ENCODE data around the gene CTDNEP1. TPM values are rescaled to one million over a fixed set of nuclear protein-coding genes. Genes with fewer than 3 reads are reported as not detected.

Gene CTDNEP1
- polyA plus RNA-seq, 1 donor (not counting 4 experiments of a cell fraction or from before 2014, with no cell fraction given): 66.2 TPM

DNA sequence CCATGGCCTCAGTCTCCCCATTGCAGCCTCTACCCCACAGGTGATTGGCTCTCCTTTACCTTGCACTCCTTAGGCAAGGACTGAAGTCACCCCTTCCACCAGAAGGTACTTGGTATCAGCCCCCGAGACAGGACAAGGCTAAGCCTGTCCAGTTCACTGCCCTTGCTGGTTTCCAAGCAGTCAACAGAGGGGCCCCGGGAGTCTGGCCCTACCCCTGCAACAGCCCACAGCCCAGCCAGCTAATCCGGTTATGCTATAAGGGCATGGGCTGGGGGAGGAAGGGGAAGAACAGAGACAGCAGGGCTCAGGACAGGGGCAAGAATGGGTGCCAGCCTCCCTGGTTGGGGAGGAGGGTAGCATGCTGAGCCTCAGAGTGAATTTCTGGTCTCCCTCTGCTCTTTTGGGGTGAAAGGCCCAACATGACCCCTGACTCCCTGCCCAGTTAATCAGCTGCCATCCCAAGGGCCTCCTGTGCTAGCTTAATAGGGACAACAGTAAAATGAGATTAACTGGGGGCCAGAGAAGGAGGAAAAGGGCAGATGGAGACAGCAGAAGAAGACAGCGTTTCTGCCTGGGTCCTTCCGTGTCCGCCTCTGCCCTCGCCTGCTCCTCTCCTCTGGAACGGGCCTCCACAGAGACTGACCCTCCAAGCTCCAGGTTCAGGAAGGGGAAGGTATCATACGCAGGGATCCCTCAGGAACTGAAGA is 42.6 kb downstream of the CTDNEP1 start:
- no peaks in the 10 kb centered on the region for H3K9me1 ChIP-seq (ENCODE audit: control insufficient read depth, extremely low read depth, insufficient read depth, low read length)
- H4K20me1 ChIP-seq (ENCODE audit: control insufficient read depth, extremely low read depth, insufficient read depth, low read length): peaks cover under 1% of the 10 kb centered on the region
- DNase-seq (ENCODE audit: low read depth, low spot score) (no peak), FAIRE-seq (no peak)
- no peak overlapping the region for H3K9ac ChIP-seq (ENCODE audit: control insufficient read depth, extremely low read depth, insufficient read depth, low read length)
- no peak overlapping the region for H3K4me3 ChIP-seq (ENCODE audit: control insufficient read depth in 2 of 3, extremely low read depth in 1 of 3, insufficient read depth in 2 of 3, low read depth in 1 of 3, low read length in 3 of 3)
- H2AFZ ChIP-seq (ENCODE audit: control insufficient read depth, low read length): no peak overlapping the region
- H3K9me3 ChIP-seq (ENCODE audit: control insufficient read depth, low read depth, low read length): no peaks in the 10 kb centered on the region
- H3K4me2 ChIP-seq (ENCODE audit: control insufficient read depth, extremely low read depth, insufficient read depth, low read depth, low read length): no peak overlapping the region
- peaks cover 10% of the 10 kb centered on the region for H3K27me3 ChIP-seq (ENCODE audit: control insufficient read depth, extremely low read depth, insufficient read depth, low read length)
- dilution Hi-C loops (cut with MboI; ENCODE audit: extremely low pct_ligation_motif_present, low sequenced_read_pairs): no loop called here
- peaks cover 5% of the 10 kb centered on the region for H3K4me1 ChIP-seq (ENCODE audit: control insufficient read depth, extremely low read depth, insufficient read depth, low read length)
- no peaks in the 10 kb centered on the region for H3K36me3 ChIP-seq (ENCODE audit: control insufficient read depth in 2 of 2, extremely low read depth in 1 of 2, insufficient read depth in 2 of 2, low read length in 2 of 2)
- TF ChIP-seq EZH2 (IDR thresholded peaks at IDR 0.05; ENCODE audit: low read length): no peak
- TF ChIP-seq, protein P1, sequence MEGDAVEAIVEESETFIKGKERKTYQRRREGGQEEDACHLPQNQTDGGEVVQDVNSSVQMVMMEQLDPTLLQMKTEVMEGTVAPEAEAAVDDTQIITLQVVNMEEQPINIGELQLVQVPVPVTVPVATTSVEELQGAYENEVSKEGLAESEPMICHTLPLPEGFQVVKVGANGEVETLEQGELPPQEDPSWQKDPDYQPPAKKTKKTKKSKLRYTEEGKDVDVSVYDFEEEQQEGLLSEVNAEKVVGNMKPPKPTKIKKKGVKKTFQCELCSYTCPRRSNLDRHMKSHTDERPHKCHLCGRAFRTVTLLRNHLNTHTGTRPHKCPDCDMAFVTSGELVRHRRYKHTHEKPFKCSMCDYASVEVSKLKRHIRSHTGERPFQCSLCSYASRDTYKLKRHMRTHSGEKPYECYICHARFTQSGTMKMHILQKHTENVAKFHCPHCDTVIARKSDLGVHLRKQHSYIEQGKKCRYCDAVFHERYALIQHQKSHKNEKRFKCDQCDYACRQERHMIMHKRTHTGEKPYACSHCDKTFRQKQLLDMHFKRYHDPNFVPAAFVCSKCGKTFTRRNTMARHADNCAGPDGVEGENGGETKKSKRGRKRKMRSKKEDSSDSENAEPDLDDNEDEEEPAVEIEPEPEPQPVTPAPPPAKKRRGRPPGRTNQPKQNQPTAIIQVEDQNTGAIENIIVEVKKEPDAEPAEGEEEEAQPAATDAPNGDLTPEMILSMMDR (optimal IDR thresholded peaks at IDR 0.05 in 1 of 3, IDR thresholded peaks at IDR 0.05 in 1 of 3, conservative IDR thresholded peaks at IDR 0.05 in 1 of 3; ENCODE audit: extremely low read depth in 1 of 3, insufficient read depth in 2 of 3, low read length in 3 of 3): no peak
- no peaks in the 10 kb centered on the region for H3K79me2 ChIP-seq (ENCODE audit: control insufficient read depth, insufficient read depth, low read length)
- H3K27ac ChIP-seq (ENCODE audit: control insufficient read depth, insufficient read depth, low read length): no peak overlapping the region

DNA sequence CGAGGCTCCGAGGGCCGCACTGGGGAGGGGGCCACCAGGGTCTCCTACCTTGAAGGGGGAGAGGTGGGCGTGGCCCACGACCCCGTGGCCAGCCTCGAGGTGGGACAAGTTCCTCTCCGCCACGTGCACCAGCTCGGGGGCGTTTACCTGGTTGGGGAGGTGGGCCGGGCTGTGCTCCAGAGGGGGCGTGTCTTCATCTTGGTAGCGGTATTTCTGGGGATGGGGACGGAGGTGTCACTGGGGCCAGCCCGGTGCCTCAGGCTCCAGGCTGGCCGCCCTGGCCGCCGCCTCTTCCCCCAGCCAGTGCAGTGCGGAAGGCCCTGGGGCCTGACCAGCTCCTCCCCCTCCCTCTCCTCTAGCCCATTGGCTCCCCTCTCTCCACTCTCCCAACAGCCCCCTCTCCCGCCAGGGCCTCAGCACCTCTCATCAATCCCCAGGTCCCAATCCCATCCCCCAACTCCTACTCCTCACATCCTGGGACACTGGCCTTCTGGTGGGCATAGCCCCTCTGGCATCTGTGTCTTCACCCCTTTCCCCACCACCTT is 43.4 kb downstream of the CTDNEP1 start:
- H3K9me3 ChIP-seq (ENCODE audit: control insufficient read depth, low read depth, low read length): no peaks in the 10 kb centered on the region
- H2AFZ ChIP-seq (ENCODE audit: control insufficient read depth, low read length): no peak overlapping the region
- no peak overlapping the region for H3K9ac ChIP-seq (ENCODE audit: control insufficient read depth, extremely low read depth, insufficient read depth, low read length)
- peaks cover 10% of the 10 kb centered on the region for H3K27me3 ChIP-seq (ENCODE audit: control insufficient read depth, extremely low read depth, insufficient read depth, low read length)
- H4K20me1 ChIP-seq (ENCODE audit: control insufficient read depth, extremely low read depth, insufficient read depth, low read length): no peaks in the 10 kb centered on the region
- no peaks in the 10 kb centered on the region for H3K79me2 ChIP-seq (ENCODE audit: control insufficient read depth, insufficient read depth, low read length)
- no peaks in the 10 kb centered on the region for H3K36me3 ChIP-seq (ENCODE audit: control insufficient read depth in 2 of 2, extremely low read depth in 1 of 2, insufficient read depth in 2 of 2, low read length in 2 of 2)
- dilution Hi-C loops (cut with MboI; ENCODE audit: extremely low pct_ligation_motif_present, low sequenced_read_pairs): no loop called here
- no peak overlapping the region for H3K27ac ChIP-seq (ENCODE audit: control insufficient read depth, insufficient read depth, low read length)
- no peaks in the 10 kb centered on the region for H3K9me1 ChIP-seq (ENCODE audit: control insufficient read depth, extremely low read depth, insufficient read depth, low read length)
- no peak for DNase-seq (ENCODE audit: low read depth, low spot score)
- H3K4me3 ChIP-seq (ENCODE audit: control insufficient read depth in 2 of 3, extremely low read depth in 1 of 3, insufficient read depth in 2 of 3, low read depth in 1 of 3, low read length in 3 of 3): no peak overlapping the region
- H3K4me1 ChIP-seq (ENCODE audit: control insufficient read depth, extremely low read depth, insufficient read depth, low read length): peaks cover 5% of the 10 kb centered on the region
- no peak for TF ChIP-seq EZH2 (IDR thresholded peaks at IDR 0.05; ENCODE audit: low read length)
- TF ChIP-seq, protein P1 (optimal IDR thresholded peaks at IDR 0.05 in 1 of 3, IDR thresholded peaks at IDR 0.05 in 1 of 3, conservative IDR thresholded peaks at IDR 0.05 in 1 of 3; ENCODE audit: extremely low read depth in 1 of 3, insufficient read depth in 2 of 3, low read length in 3 of 3): no peak
- H3K4me2 ChIP-seq (ENCODE audit: control insufficient read depth, extremely low read depth, insufficient read depth, low read depth, low read length): no peak overlapping the region
- no peak for FAIRE-seq

Data from keratinocyte (primary cell).